Hematopoietic multipotent progenitor cell treated with erythropoietin and hydrocortisone succinate and interleukin-3 and kit ligand, for 17 days (in vitro differentiated cells): ENCODE measurements around the gene BRICD5.

Experiments
- DNase-seq: peaks from one replicate; pipeline ENCODE4 v3.0.0-alpha.2; 2015; ENCODE audit warnings: low spot score

The BRICD5 gene

DNA sequence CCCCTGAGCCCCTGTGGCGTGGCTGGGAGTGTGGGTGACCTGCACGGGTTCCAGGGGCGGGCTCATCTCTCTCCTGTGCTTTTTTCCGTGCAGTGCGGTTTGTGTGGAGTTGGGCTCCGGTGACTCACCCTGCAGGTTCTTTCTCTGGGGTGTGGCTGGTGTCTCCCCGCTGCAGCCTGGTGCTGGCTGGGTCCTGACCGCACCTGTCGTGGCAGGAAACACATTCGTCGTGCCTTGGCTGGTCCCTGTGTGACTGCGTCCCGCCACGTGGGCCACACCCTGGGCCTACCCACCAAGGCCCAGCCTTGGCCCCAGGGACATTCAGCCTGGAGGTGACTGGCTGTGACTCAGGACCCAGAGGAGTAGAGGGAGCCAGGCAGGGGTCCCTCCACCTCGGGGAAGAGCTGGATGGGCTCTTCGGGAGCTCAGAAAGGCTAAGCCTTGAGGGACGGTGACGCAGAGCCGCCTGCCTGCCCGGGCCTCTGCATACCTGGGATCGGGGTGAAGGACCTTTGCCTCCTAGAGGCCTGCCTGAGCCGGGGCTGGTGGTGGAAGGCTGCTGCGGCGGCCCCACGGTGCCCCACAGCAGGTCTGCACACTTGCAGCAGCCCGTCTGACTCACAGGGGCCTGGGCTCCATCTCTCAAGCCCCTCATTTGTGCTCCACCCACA is 47.3 kb downstream of the BRICD5 start:
- no peak for DNase-seq

DNA sequence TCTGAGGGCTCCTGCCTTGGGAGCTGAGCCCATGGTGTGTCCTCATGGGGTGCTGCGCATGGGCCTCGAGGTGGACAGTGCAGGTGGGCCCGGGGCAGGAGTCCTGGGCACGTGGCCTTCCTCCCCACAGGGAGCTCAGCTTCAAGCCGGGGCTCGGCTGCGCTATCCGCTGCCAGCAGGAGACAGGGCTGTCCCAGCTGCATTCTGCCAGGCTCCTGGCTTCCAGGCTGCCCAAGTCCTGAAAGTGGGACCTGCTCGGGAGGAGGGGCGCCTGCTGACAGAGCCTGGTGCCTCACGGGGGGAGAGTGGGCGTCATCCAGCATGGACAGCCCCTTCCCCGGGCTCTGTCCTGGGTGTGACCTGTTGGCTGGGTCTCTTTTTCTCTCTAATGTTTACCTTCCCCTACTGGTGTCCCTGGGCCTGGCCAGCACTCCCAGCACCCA is 48.0 kb downstream of the BRICD5 start:
- DNase-seq, result no peak

DNA sequence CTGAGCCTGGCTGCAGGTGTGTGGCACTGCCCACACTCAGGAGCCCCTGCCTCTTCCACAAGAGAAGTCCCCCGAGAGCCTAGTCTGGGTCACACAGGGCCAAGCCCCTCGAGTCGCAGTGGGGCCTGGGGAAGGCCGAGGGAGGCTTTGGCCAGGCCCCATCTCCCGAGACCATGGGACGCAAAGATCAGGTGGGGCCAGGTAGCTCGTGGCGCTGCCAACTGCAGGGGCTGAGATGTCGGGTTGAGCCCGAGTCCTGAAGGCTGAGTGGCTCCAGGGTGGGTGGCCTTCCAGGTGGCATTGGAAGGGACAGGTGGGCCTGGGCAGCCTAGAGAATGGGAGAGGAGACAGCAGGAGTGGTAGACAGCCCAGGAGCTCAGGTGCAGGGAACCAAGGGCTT is 48.8 kb downstream of the BRICD5 start:
- DNase-seq, result no peak

DNA sequence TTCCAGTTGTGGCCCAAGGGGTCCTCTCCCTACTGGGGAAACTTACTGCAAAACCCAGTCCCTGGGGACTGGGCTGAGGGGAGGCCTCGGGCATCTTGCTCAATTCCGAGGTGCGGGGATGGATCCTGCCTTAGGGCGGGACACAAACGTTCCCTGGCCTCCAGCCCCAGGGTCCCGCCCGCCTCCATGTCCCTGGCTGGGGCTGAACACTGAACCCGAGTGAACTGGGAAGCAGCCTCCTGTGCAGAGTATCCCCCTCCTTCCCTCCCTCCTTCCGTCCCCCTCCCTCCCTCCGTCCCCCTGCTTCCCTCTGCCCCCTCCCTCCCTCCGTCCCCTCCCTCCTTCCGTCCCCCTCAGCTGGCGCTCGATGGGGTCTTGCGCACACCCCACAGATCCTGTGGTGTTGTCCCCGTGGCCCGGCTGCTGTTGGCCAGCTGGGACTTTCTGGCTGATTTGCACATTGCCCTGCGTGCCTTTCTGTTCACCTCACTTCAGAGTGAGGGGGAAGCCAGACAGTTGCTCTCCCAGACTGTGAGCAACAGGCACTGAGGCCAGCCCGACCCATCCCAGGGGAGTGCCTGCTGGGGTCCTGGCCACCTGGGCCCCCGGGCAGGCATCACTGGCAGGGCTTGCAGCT is 49.6 kb downstream of the BRICD5 start:
- DNase-seq, result no peak
